ENCODE results near the gene ABCD3. TPM values are rescaled to one million over a fixed set of nuclear protein-coding genes. Genes with fewer than 3 reads are reported as not detected.

Gene ABCD3
- total and polyA plus RNA-seq, 2 of the 13 experiments (the other 11 are each of a cell fraction or from before 2014, with no cell fraction given) = 27.5 to 166 TPM

- peaks cover 50% of the 10 kb centered on the region for H4K20me1 ChIP-seq (ENCODE audit: insufficient read depth, low read length)
Measured at GRCh38 chr1:94434365-94435045, 16.3 kb downstream of the ABCD3 start.

More at GRCh38 chr1:94434365-94435045, 16.3 kb downstream of the ABCD3 start:
- H2AFZ ChIP-seq (ENCODE audit: low read length) = no peak overlapping the region
- DNase-seq (ENCODE audit: low spot score) (no peak), ATAC-seq (no peak), FAIRE-seq (no peak)
- 0 out of 5 replicates have a peak, but pooled peaks cover 0 to 4% of the 10 kb centered on the region in 2 experiments for H3K36me3 ChIP-seq (replicated peaks in 1 of 2; ENCODE audit: control insufficient read depth in 1 of 2, insufficient read depth in 2 of 2, low read length in 2 of 2)
- TF ChIP-seq, protein P1, sequence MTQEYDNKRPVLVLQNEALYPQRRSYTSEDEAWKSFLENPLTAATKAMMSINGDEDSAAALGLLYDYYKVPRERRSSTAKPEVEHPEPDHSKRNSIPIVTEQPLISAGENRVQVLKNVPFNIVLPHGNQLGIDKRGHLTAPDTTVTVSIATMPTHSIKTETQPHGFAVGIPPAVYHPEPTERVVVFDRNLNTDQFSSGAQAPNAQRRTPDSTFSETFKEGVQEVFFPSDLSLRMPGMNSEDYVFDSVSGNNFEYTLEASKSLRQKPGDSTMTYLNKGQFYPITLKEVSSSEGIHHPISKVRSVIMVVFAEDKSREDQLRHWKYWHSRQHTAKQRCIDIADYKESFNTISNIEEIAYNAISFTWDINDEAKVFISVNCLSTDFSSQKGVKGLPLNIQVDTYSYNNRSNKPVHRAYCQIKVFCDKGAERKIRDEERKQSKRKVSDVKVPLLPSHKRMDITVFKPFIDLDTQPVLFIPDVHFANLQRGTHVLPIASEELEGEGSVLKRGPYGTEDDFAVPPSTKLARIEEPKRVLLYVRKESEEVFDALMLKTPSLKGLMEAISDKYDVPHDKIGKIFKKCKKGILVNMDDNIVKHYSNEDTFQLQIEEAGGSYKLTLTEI (CRISPR knock-in tag; conservative IDR thresholded peaks at IDR 0.05) = no peak
- no peak for TF ChIP-seq PAXIP1 (CRISPR knock-in tag; conservative IDR thresholded peaks at IDR 0.05)
- TF ChIP-seq DPF2 (CRISPR knock-in tag; IDR thresholded peaks at IDR 0.05; ENCODE audit: borderline replicate concordance, low read depth) = no peak
- TF ChIP-seq ZNF558 (CRISPR knock-in tag; IDR thresholded peaks at IDR 0.05; ENCODE audit: borderline replicate concordance) = no peak
- TF ChIP-seq, protein P2, sequence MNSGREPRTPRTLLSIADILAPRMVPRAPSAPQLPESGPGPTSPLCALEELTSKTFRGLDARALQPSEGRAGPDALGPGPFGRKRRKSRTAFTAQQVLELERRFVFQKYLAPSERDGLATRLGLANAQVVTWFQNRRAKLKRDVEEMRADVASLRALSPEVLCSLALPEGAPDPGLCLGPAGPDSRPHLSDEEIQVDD (CRISPR knock-in tag; IDR thresholded peaks at IDR 0.05; ENCODE audit: borderline replicate concordance) = no peak
- no peak for TF ChIP-seq MBD4 (IDR thresholded peaks at IDR 0.05; ENCODE audit: borderline replicate concordance, low read length)
- no peak for TF ChIP-seq SYNCRIP (IDR thresholded peaks at IDR 0.05; ENCODE audit: insufficient read depth, low read depth, low read length)
- peaks cover 98% of the 10 kb centered on the region for H3K79me2 ChIP-seq (ENCODE audit: insufficient read depth, low read length)
- peaks cover 70% of the 10 kb centered on the region for H3K4me1 ChIP-seq (ENCODE audit: insufficient read depth, low read length)
- POLR2A ChIA-PET = no interaction called here
- in situ Hi-C loops (cut with HindIII; ENCODE audit: extremely low pct_ligation_motif_present, low pct_unique_long_range_greater_than_20kb) (no loop called here), intact Hi-C loops (cut with micrococcal nuclease; ENCODE audit: unreplicated experiment) (no loop called here)
- CTCF ChIA-PET (ENCODE audit: low intra/inter-chr PET ratio, low total read pairs) = no interaction called here
- no TSS peak for BruUV-seq (replicated peaks)
- WGBS (ENCODE audit: low lambda C conversion rate) = 100% methylated on average over 2 of the region's 2 CpGs
- 0 out of 2 replicates have a peak, but pooled peaks cover 7% of the 10 kb centered on the region for H3K9me3 ChIP-seq (ENCODE audit: low read length)
- no peak overlapping the region for H3K27ac ChIP-seq (ENCODE audit: extremely low read length, insufficient read depth, low read length)
- no peaks in the 10 kb centered on the region for H3K27me3 ChIP-seq (ENCODE audit: control insufficient read depth in 1 of 2, insufficient read depth in 2 of 2, low read length in 2 of 2)
- no peak overlapping the region for H3K4me3 ChIP-seq (replicated peaks in 1 of 3; ENCODE audit: insufficient read depth in 1 of 3, low read depth in 2 of 3, low read length in 3 of 3)
- no peak overlapping the region for H3K9ac ChIP-seq (ENCODE audit: insufficient read depth, low read depth, low read length)
- H3K4me2 ChIP-seq (ENCODE audit: low read depth, low read length) = no peak overlapping the region

Measured in HepG2 (cell line).